HepG2 (cell line): ENCODE results near the gene ARMH4.

Experiments
- KDM5A ChIP-seq: fragments of 200-600 bp; sonication (generic); IDR thresholded peaks from 2 replicates; pipeline ENCODE4 v1.7.0; 2018; ENCODE audit warnings: antibody characterized with exemption, mild to moderate bottlenecking, low read length, borderline replicate concordance
- NFE2 ChIP-seq: sonication (generic); formaldehyde crosslinking; IDR thresholded peaks from 2 replicates; pipeline ENCODE4 v1.4.0; 2020; ENCODE audit warnings: missing genetic modification reagents
- SOX5 ChIP-seq: IDR thresholded peaks from 2 replicates; pipeline ENCODE4 v1.6.1; 2016; ENCODE audit warnings: borderline replicate concordance
- TAF1 ChIP-seq: sonication (generic); formaldehyde crosslinking; IDR thresholded peaks from 2 replicates; pipeline ENCODE4 v1.4.0; 2020; ENCODE audit warnings: missing genetic modification reagents
- ZBTB20 ChIP-seq: sonication (generic); formaldehyde crosslinking; IDR thresholded peaks from 2 replicates; pipeline ENCODE4 v1.8.1; 2023; ENCODE audit warnings: missing genetic modification reagents, low read depth, mild to moderate bottlenecking, borderline replicate concordance
- ZFAT ChIP-seq: sonication (generic); formaldehyde crosslinking; conservative IDR thresholded peaks from 2 replicates; pipeline ENCODE4 v1.8.1; 2023; ENCODE audit warnings: missing genetic modification reagents, inconsistent platforms
- ZNF121 ChIP-seq: sonication (generic); formaldehyde crosslinking; IDR thresholded peaks from 2 replicates; pipeline ENCODE4 v1.5.0; 2020; ENCODE audit warnings: mild to moderate bottlenecking, missing genetic modification reagents
- ZNF274 ChIP-seq: sonication (generic); formaldehyde crosslinking; IDR thresholded peaks from 2 replicates; pipeline ENCODE4 v1.5.1; 2020; ENCODE audit warnings: mild to moderate bottlenecking, missing genetic modification reagents
- ZNF720 ChIP-seq: sonication (generic); formaldehyde crosslinking; IDR thresholded peaks from 2 replicates; pipeline ENCODE4 v1.4.0; 2020; ENCODE audit warnings: missing genetic modification reagents
- TF ChIP-seq, protein P1 (sequence below): sonication (generic); formaldehyde crosslinking; IDR thresholded peaks from 2 replicates; pipeline ENCODE4 v1.8.1; 2023; ENCODE audit warnings: mild to moderate bottlenecking, missing genetic modification reagents

DNA sequence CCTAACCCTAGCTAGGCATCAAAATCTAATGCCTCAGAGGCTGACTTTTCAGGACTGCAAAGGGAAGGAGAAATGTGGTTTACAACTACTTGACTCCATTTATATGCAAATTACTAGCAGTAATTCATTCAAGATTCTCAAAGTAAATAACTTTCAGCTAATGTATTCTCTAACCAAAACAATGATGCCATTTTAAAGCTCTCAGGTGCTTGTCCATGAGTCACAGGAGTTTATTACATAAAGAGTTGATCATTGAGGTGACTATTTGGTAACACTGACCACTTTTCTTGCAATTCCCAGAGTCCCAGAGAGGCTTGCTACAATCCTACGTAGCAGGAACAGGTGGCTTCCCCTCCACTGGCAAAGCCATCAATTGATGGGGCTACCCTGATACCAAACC lies 177.1 kb downstream of the ARMH4 start:
- TF ChIP-seq ZNF121 (CRISPR knock-in tag): no peak
- TF ChIP-seq ZBTB20 (CRISPR knock-in tag): no peak
- no peak for TF ChIP-seq ZNF274 (CRISPR knock-in tag)
- no peak for TF ChIP-seq TAF1 (CRISPR knock-in tag)
- TF ChIP-seq NFE2 (CRISPR knock-in tag): no peak
- no peak for TF ChIP-seq SOX5 (CRISPR knock-in tag)
- TF ChIP-seq, protein P1, sequence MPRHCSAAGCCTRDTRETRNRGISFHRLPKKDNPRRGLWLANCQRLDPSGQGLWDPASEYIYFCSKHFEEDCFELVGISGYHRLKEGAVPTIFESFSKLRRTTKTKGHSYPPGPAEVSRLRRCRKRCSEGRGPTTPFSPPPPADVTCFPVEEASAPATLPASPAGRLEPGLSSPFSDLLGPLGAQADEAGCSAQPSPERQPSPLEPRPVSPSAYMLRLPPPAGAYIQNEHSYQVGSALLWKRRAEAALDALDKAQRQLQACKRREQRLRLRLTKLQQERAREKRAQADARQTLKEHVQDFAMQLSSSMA (CRISPR knock-in tag): no peak
- no peak for TF ChIP-seq KDM5A
- no peak for TF ChIP-seq ZNF720
- TF ChIP-seq ZFAT (CRISPR knock-in tag): no peak
